Endothelial cell (in vitro differentiated cells): ENCODE results near the gene CAMTA1. TPM values are rescaled to one million over a fixed set of nuclear protein-coding genes. Genes with fewer than 3 reads are reported as not detected.
"Not testable (repeated sequence)": the region's sequence is repeated elsewhere in the genome, so short reads cannot be mapped to it uniquely, and the experiment has no call there.

Experiments used
- DNase-seq: peaks from one replicate; pipeline ENCODE4 v3.0.0; 2021; ENCODE audit warnings: low spot score
- H3K27ac Mint-ChIP-seq: one replicate; pipeline ENCODE4 v1.8.0; 2021; ENCODE audit warnings: mixed read lengths, inconsistent platforms; ENCODE audit not compliant: unreplicated experiment
- H3K27me3 Mint-ChIP-seq: one replicate; pipeline ENCODE4 v1.8.0; 2021; ENCODE audit warnings: mild to moderate bottlenecking, moderate library complexity, mixed read lengths, inconsistent platforms; ENCODE audit not compliant: unreplicated experiment
- H3K36me3 Mint-ChIP-seq: one replicate; pipeline ENCODE4 v1.8.0; 2021; ENCODE audit warnings: mild to moderate bottlenecking, low read depth, mixed read lengths, inconsistent platforms; ENCODE audit not compliant: unreplicated experiment
- H3K4me1 Mint-ChIP-seq: one replicate; pipeline ENCODE4 v1.8.0; 2021; ENCODE audit warnings: mild to moderate bottlenecking, mixed read lengths, inconsistent platforms; ENCODE audit not compliant: unreplicated experiment
- H3K4me3 Mint-ChIP-seq: one replicate; pipeline ENCODE4 v1.8.0; 2021; ENCODE audit warnings: mild to moderate bottlenecking, mixed read lengths, inconsistent platforms; ENCODE audit not compliant: unreplicated experiment
- H3K9me3 Mint-ChIP-seq: one replicate; pipeline ENCODE4 v1.8.0; 2021; ENCODE audit warnings: mixed read lengths, inconsistent platforms; ENCODE audit not compliant: unreplicated experiment
- CTCF ChIP-seq: fragments of 200-600 bp; sonication (generic); IDR thresholded peaks from one replicate; pipeline ENCODE4 v1.5.0; 2021; ENCODE audit warnings: antibody characterized with exemption; ENCODE audit not compliant: unreplicated experiment
- total RNA-seq: library from RNA; stranded (reverse); fragmentation: NEBNext Ultra II Directional; extraction: Animal tissue kit (Norgen Biotek cat#: 25700); gene quantifications from one replicate; pipeline ENCODE4 v1.2.1, GENCODE V29; 2021; ENCODE audit not compliant: unreplicated experiment

CAMTA1 gene
- total RNA-seq, 1 donor from 2014 or later: 87.3 TPM

- no peak for DNase-seq
- Mint-ChIP-seq H3K9me3 (peaks cover 7% of the 10 kb centered on the region), H3K27me3 (peaks cover 2% of the 10 kb centered on the region), H3K4me1 (no peaks in the 10 kb centered on the region), H3K36me3 (peaks cover 36% of the 10 kb centered on the region), H3K4me3 (no peak overlapping the region), H3K27ac (no peak overlapping the region)
- no peak for TF ChIP-seq CTCF
Observed at GRCh38 chr1:7789828-7790227, 1004.6 kb downstream of the CAMTA1 start.

GRCh38 chr1:7791027-7791426, 1005.8 kb downstream of the CAMTA1 start:
- H3K36me3 Mint-ChIP-seq: peaks cover 29% of the 10 kb centered on the region
- H3K4me3 Mint-ChIP-seq, DNase-seq, H3K27ac Mint-ChIP-seq, H3K4me1 Mint-ChIP-seq, H3K9me3 Mint-ChIP-seq, H3K27me3 Mint-ChIP-seq: not testable (repeated sequence)

- no peak overlapping the region for H3K27ac Mint-ChIP-seq
- peaks cover 1% of the 10 kb centered on the region for H3K27me3 Mint-ChIP-seq
- H3K9me3 Mint-ChIP-seq: peaks cover 7% of the 10 kb centered on the region
- no peaks in the 10 kb centered on the region for H3K4me1 Mint-ChIP-seq
- H3K4me3 Mint-ChIP-seq: no peak overlapping the region
- peaks cover 16% of the 10 kb centered on the region for H3K36me3 Mint-ChIP-seq
- TF ChIP-seq CTCF: no peak
- DNase-seq: no peak
Observed at GRCh38 chr1:7795406-7795805, 1010.2 kb downstream of the CAMTA1 start.

- Mint-ChIP-seq H3K27me3 (no peaks in the 10 kb centered on the region), H3K27ac (no peak overlapping the region), H3K4me3 (no peak overlapping the region), H3K9me3 (no peaks in the 10 kb centered on the region), H3K4me1 (no peaks in the 10 kb centered on the region), H3K36me3 (no peaks in the 10 kb centered on the region)
- no peak for TF ChIP-seq CTCF
- no peak for DNase-seq
Observed at GRCh38 chr1:7805460-7805859, 1020.2 kb downstream of the CAMTA1 start.

GRCh38 chr1:7808253-7808844, 1023.1 kb downstream of the CAMTA1 start:
- peaks cover 6% of the 10 kb centered on the region for H3K9me3 Mint-ChIP-seq
- no peak overlapping the region for H3K27ac Mint-ChIP-seq
- peak; percentile 72 for TF ChIP-seq CTCF
- no peaks in the 10 kb centered on the region for H3K4me1 Mint-ChIP-seq
- peaks cover 5% of the 10 kb centered on the region for H3K36me3 Mint-ChIP-seq
- no peak for DNase-seq
- no peaks in the 10 kb centered on the region for H3K27me3 Mint-ChIP-seq
- no peak overlapping the region for H3K4me3 Mint-ChIP-seq
